HEK293 (cell line): ENCODE measurements around the gene GALNTL6.

Experiments
- BCL11A ChIP-seq: fragments of 450-650 bp; formaldehyde crosslinking; IDR thresholded peaks from 2 replicates; pipeline ENCODE4 v1.5.1; 2016; ENCODE audit warnings: low read depth, missing biosample characterization, missing genetic modification characterization
- CTCF ChIP-seq: fragments of 450-650 bp; formaldehyde crosslinking; IDR thresholded peaks from 2 replicates; pipeline ENCODE4 v1.5.1; 2016; ENCODE audit warnings: missing biosample characterization, missing genetic modification characterization
- PRDM1 ChIP-seq: fragments of 450-650 bp; formaldehyde crosslinking; IDR thresholded peaks from 2 replicates; pipeline ENCODE4; 2016; ENCODE audit warnings: missing biosample characterization, missing genetic modification characterization
- YY1 ChIP-seq: fragments of 450-650 bp; formaldehyde crosslinking; IDR thresholded peaks from 2 replicates; pipeline ENCODE4 v1.5.1; 2018; ENCODE audit warnings: missing biosample characterization, missing genetic modification characterization
- ZBTB1 ChIP-seq: fragments of 450-650 bp; formaldehyde crosslinking; IDR thresholded peaks from 2 replicates; pipeline ENCODE4 v1.5.1; 2016; ENCODE audit warnings: missing biosample characterization, missing genetic modification characterization
- ZEB2 ChIP-seq: fragments of 450-650 bp; formaldehyde crosslinking; IDR thresholded peaks from 2 replicates; pipeline ENCODE4 v1.5.1; 2016; ENCODE audit warnings: missing biosample characterization, missing genetic modification characterization
- ZNF18 ChIP-seq: fragments of 450-650 bp; formaldehyde crosslinking; IDR thresholded peaks from 2 replicates; pipeline ENCODE4 v1.5.1; 2016; ENCODE audit warnings: missing biosample characterization, missing genetic modification characterization
- ZNF24 ChIP-seq: fragments of 450-650 bp; formaldehyde crosslinking; IDR thresholded peaks from 2 replicates; pipeline ENCODE4 v1.5.1; 2016; ENCODE audit warnings: missing biosample characterization, missing genetic modification characterization
- ZNF394 ChIP-seq: fragments of 450-650 bp; formaldehyde crosslinking; IDR thresholded peaks from 2 replicates; pipeline ENCODE4 v1.5.1; 2016; ENCODE audit warnings: missing biosample characterization, missing genetic modification characterization, mild to moderate bottlenecking, moderate library complexity, borderline replicate concordance
- ZNF521 ChIP-seq: fragments of 450-650 bp; formaldehyde crosslinking; IDR thresholded peaks from 2 replicates; pipeline ENCODE4 v1.5.1; 2017; ENCODE audit warnings: missing biosample characterization, mild to moderate bottlenecking, missing genetic modification characterization
- ZXDB ChIP-seq: fragments of 450-650 bp; formaldehyde crosslinking; IDR thresholded peaks from 2 replicates; pipeline ENCODE4 v1.5.1; 2016; ENCODE audit warnings: missing biosample characterization, missing genetic modification characterization

- TF ChIP-seq ZNF24 (tag by site-specific recombination) = no peak
- no peak for TF ChIP-seq PRDM1 (tag by site-specific recombination)
- no peak for TF ChIP-seq ZBTB1 (tag by site-specific recombination)
- TF ChIP-seq CTCF (tag by site-specific recombination) = no peak
- TF ChIP-seq ZNF18 (tag by site-specific recombination) = no peak
- TF ChIP-seq BCL11A (tag by site-specific recombination) = no peak
- TF ChIP-seq YY1 (tag by site-specific recombination) = no peak
- TF ChIP-seq ZNF394 (tag by site-specific recombination) = no peak
- TF ChIP-seq ZEB2 = no peak
- no peak for TF ChIP-seq ZNF521
- no peak for TF ChIP-seq ZXDB (tag by site-specific recombination)
These were observed 684.1 kb downstream of the GALNTL6 start for GRCh38 chr4:172497321-172497720.
